SK-N-SH (cell line): ENCODE data around the gene CYSTM1. TPM values are rescaled to one million over a fixed set of nuclear protein-coding genes. Genes with fewer than 3 reads are reported as not detected.

Experiments used
- CTCF ChIA-PET: fragments of 300-600, 350-600 bp; formaldehyde crosslinking; extraction: SDS; loops from one replicate; lab custom pipeline; 2021; lab: Yijun Ruan, JAX
- POLR2A ChIA-PET: fragments of 350-600 bp; sonication (Branson Sonifier 250); formaldehyde crosslinking; extraction: SDS; loops from one replicate; lab custom pipeline; 2020; ENCODE audit warnings: antibody characterized with exemption, inconsistent platforms; lab: Yijun Ruan, JAX
- DNase-seq: peaks from one replicate; pipeline ENCODE4 v3.0.0; 2012
- H2AFZ ChIP-seq: fragments of 200-600 bp; sonication (generic); 2 replicates; pipeline ENCODE4 v1.8.1; 2016; ENCODE audit warnings: antibody characterized with exemption, mild to moderate bottlenecking, low read depth
- H3F3A ChIP-seq: fragments of 200-600 bp; sonication (generic); replicated peaks from 2 replicates; pipeline ENCODE3; 2016; ENCODE audit warnings: antibody characterized with exemption, mild to moderate bottlenecking; ENCODE audit not compliant: insufficient read depth
- H3K27ac ChIP-seq, 2 experiments: fragments of 200-500 bp in 1 of 2; fragments of 200-600 bp in 1 of 2; sonication (Bioruptor generic) in 1 of 2; sonication (generic), shearing (Covaris generic) in 1 of 2; 2 replicates each; pipeline versions ENCODE4 v1.5.1 to v1.6.1; 2014 to 2016; ENCODE audit warnings: low read depth in 2 of 2, inconsistent platforms in 1 of 2, low read length in 1 of 2, mild to moderate bottlenecking in 1 of 2, mixed read lengths in 1 of 2
- H3K27me3 ChIP-seq: fragments of 200-600 bp; sonication (generic), shearing (Covaris generic); 2 replicates; pipeline ENCODE4 v1.6.1; 2016; ENCODE audit warnings: mixed run types; ENCODE audit not compliant: insufficient read depth
- H3K36me3 ChIP-seq, 2 experiments: fragments of 200-500 bp in 1 of 2; fragments of 200-600 bp in 1 of 2; sonication (Bioruptor generic) in 1 of 2; sonication (generic) in 1 of 2; replicated peaks in 1 of 2; 2 replicates each; pipeline versions ENCODE3 to v1.5.1; 2014 to 2016; ENCODE audit warnings: low read length in 1 of 2, mild to moderate bottlenecking in 1 of 2; ENCODE audit not compliant: insufficient read depth in 2 of 2, control insufficient read depth in 1 of 2
- H3K4me1 ChIP-seq, 2 experiments: fragments of 200-500 bp in 1 of 2; fragments of 200-600 bp in 1 of 2; sonication (Bioruptor generic) in 1 of 2; sonication (generic), shearing (Covaris generic) in 1 of 2; 2 replicates each; pipeline versions ENCODE4 v1.5.1 to v1.6.1; 2014 to 2016; ENCODE audit warnings: low read depth in 1 of 2, low read length in 1 of 2, mixed run types in 1 of 2; ENCODE audit not compliant: insufficient read depth in 2 of 2, control insufficient read depth in 1 of 2
- H3K4me2 ChIP-seq: fragments of 200-600 bp; sonication (generic), shearing (Covaris generic); 2 replicates; pipeline ENCODE4 v1.6.1; 2017; ENCODE audit warnings: mixed run types
- H3K4me3 ChIP-seq, 2 experiments: fragments of 200-500 bp in 1 of 2; fragments of 200-600 bp in 1 of 2; sonication (Bioruptor generic) in 1 of 2; sonication (generic), shearing (Covaris generic) in 1 of 2; 2 replicates each; pipeline versions ENCODE4 v1.5.1 to v1.8.1; 2014 to 2016; ENCODE audit warnings: low read depth in 2 of 2, inconsistent platforms in 1 of 2, low read length in 1 of 2, mild to moderate bottlenecking in 1 of 2, mixed read lengths in 1 of 2, moderate library complexity in 1 of 2
- H3K79me2 ChIP-seq: fragments of 200-600 bp; sonication (generic); 2 replicates; pipeline ENCODE4 v1.8.1; 2017; ENCODE audit warnings: mild to moderate bottlenecking; ENCODE audit not compliant: insufficient read depth
- H3K9ac ChIP-seq: fragments of 200-600 bp; sonication (generic); 2 replicates; pipeline ENCODE4 v1.6.1; 2017; ENCODE audit warnings: mixed run types
- H3K9me2 ChIP-seq: fragments of 200-600 bp; sonication (generic); 2 replicates; pipeline ENCODE4 v1.6.1; 2017; ENCODE audit warnings: mixed run types
- H3K9me3 ChIP-seq: fragments of 200-600 bp; sonication (generic); 2 replicates; pipeline ENCODE4 v1.6.1; 2017; ENCODE audit warnings: mixed run types, mild to moderate bottlenecking, moderate library complexity
- H4K20me1 ChIP-seq: fragments of 200-600 bp; sonication (generic); 2 replicates; pipeline ENCODE4 v1.6.1; 2017; ENCODE audit warnings: mild to moderate bottlenecking, mixed run types; ENCODE audit not compliant: insufficient read depth
- CHD2 ChIP-seq: fragments of 150-350 bp; IDR thresholded peaks from 2 replicates; pipeline ENCODE4 v1.6.1; 2018; ENCODE audit warnings: low read length; ENCODE audit not compliant: partially characterized antibody
- ELF1 ChIP-seq: IDR thresholded peaks from 2 replicates; pipeline ENCODE4 v1.4.0; 2012
- EZH2phosphoT487 ChIP-seq: fragments of 200-600 bp; sonication (generic); IDR thresholded peaks from 2 replicates; pipeline ENCODE4 v1.6.1; 2017; ENCODE audit warnings: low read depth, mixed run types, mild to moderate bottlenecking, antibody characterized with exemption, moderate library complexity, borderline replicate concordance
- FOSL2 ChIP-seq: IDR thresholded peaks from 2 replicates; pipeline ENCODE4 v1.4.0; 2012; ENCODE audit warnings: low read depth, mild to moderate bottlenecking, moderate library complexity, borderline replicate concordance
- FOXJ3 ChIP-seq: sonication (generic); formaldehyde crosslinking; IDR thresholded peaks from 2 replicates; pipeline ENCODE4 v1.5.1; 2020; ENCODE audit warnings: mild to moderate bottlenecking, missing genetic modification reagents
- FOXM1 ChIP-seq: IDR thresholded peaks from 2 replicates; pipeline ENCODE4 v1.4.0; 2012; ENCODE audit warnings: low read depth, mild to moderate bottlenecking
- IRF3 ChIP-seq: fragments of 150-350 bp; IDR thresholded peaks from 2 replicates; pipeline ENCODE4 v1.6.1; 2016; ENCODE audit warnings: mild to moderate bottlenecking, low read depth, low read length
- MEF2A ChIP-seq: IDR thresholded peaks from 2 replicates; pipeline ENCODE4 v1.4.0; 2012; ENCODE audit warnings: low read depth, borderline replicate concordance
- PBX3 ChIP-seq: IDR thresholded peaks from 2 replicates; pipeline ENCODE4; 2012
- RAD21 ChIP-seq: IDR thresholded peaks from 2 replicates; pipeline ENCODE4 v1.6.1; 2012; ENCODE audit warnings: mild to moderate bottlenecking, low read length
- RCOR1 ChIP-seq: fragments of 150-350 bp; IDR thresholded peaks from 2 replicates; pipeline ENCODE4 v1.6.1; 2017; ENCODE audit warnings: antibody characterized with exemption, low read length
- RFX5 ChIP-seq: IDR thresholded peaks from 2 replicates; pipeline ENCODE4 v1.6.1; 2012; ENCODE audit warnings: mild to moderate bottlenecking, improper control_type of control experiment, low read length
- SMC3 ChIP-seq: IDR thresholded peaks from 2 replicates; pipeline ENCODE4 v1.6.1; 2012; ENCODE audit warnings: low read depth, low read length, improper control_type of control experiment
- TCF12 ChIP-seq: IDR thresholded peaks from 2 replicates; pipeline ENCODE4 v1.4.0; 2012
- TEAD4 ChIP-seq: IDR thresholded peaks from 2 replicates; pipeline ENCODE4 v1.4.0; 2012; ENCODE audit warnings: mild to moderate bottlenecking, borderline replicate concordance; ENCODE audit not compliant: insufficient read depth
- USF1 ChIP-seq: IDR thresholded peaks from 2 replicates; pipeline ENCODE4 v1.4.0; 2012; ENCODE audit warnings: low read depth, borderline replicate concordance
- YY1 ChIP-seq: IDR thresholded peaks from 2 replicates; pipeline ENCODE4 v1.4.0; 2012; ENCODE audit warnings: low read depth, mild to moderate bottlenecking
- WGBS: methylation state at CpG from one replicate; pipeline ENCODE4 v1.1.6; 2017; ENCODE audit warnings: low lambda C conversion rate; 5-methylcytosine and 5-hydroxymethylcytosine counted together
- polyA plus RNA-seq, 3 experiments: library from polyadenylated mRNA; depleted of rRNA; stranded (reverse); fragments of >200 nt; gene quantifications; 2 replicates each; pipeline ENCODE4 v1.2.3, GENCODE V29; 2012
- TF ChIP-seq, protein P1 (sequence below): IDR thresholded peaks from 2 replicates; pipeline ENCODE4 v1.6.1; 2012; ENCODE audit warnings: mild to moderate bottlenecking, low read depth, low read length, moderate library complexity
- TF ChIP-seq, protein P2 (sequence below): IDR thresholded peaks from 2 replicates; pipeline ENCODE4 v1.4.0; 2012; ENCODE audit warnings: low read depth, borderline replicate concordance
- TF ChIP-seq, protein P3 (sequence below): IDR thresholded peaks from 2 replicates; pipeline ENCODE4 v1.4.0; 2012; ENCODE audit warnings: low read depth

The CYSTM1 gene
- polyA plus RNA-seq, 1 of the 3 experiments (the other 2 are of a cell fraction): 27.1 TPM

DNA sequence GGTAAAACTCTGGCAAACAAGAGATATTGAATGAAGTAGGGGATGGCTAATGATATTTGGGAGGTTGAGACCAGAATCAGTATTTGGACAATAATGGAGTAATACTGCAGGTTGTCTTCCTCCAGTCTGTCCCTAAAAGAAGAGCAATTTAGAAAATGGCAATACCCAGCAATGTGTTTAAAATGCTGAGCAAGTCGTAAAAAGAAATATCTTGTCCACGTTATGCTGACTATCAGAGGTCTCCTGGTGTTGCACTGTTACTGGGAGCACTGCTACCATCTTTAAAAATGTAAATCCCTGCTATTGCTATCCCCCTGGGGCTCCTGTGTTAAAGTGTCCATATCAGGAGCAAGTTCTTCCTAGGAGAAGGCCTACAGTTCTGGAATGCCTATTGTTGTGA lies 10.4 kb downstream of the CYSTM1 start:
- Histone ChIP-seq H2AFZ (no peak overlapping the region), H3K27ac (no peak overlapping the region), H3K4me1 (peaks cover 16 to 30% of the 10 kb centered on the region in 2 experiments; a peak in 3 of 4 replicates), H3K9ac (no peak overlapping the region), H3K4me2 (no peak overlapping the region), H3K79me2 (no peaks in the 10 kb centered on the region), H3K27me3 (no peaks in the 10 kb centered on the region), H3K36me3 (no peaks in the 10 kb centered on the region), H3K9me3 (no peaks in the 10 kb centered on the region), H3K9me2 (no peaks in the 10 kb centered on the region), H3K4me3 (no peak overlapping the region), H4K20me1 (no peaks in the 10 kb centered on the region), H3F3A (peaks cover 4% of the 10 kb centered on the region)
- TF ChIP-seq, protein P1, sequence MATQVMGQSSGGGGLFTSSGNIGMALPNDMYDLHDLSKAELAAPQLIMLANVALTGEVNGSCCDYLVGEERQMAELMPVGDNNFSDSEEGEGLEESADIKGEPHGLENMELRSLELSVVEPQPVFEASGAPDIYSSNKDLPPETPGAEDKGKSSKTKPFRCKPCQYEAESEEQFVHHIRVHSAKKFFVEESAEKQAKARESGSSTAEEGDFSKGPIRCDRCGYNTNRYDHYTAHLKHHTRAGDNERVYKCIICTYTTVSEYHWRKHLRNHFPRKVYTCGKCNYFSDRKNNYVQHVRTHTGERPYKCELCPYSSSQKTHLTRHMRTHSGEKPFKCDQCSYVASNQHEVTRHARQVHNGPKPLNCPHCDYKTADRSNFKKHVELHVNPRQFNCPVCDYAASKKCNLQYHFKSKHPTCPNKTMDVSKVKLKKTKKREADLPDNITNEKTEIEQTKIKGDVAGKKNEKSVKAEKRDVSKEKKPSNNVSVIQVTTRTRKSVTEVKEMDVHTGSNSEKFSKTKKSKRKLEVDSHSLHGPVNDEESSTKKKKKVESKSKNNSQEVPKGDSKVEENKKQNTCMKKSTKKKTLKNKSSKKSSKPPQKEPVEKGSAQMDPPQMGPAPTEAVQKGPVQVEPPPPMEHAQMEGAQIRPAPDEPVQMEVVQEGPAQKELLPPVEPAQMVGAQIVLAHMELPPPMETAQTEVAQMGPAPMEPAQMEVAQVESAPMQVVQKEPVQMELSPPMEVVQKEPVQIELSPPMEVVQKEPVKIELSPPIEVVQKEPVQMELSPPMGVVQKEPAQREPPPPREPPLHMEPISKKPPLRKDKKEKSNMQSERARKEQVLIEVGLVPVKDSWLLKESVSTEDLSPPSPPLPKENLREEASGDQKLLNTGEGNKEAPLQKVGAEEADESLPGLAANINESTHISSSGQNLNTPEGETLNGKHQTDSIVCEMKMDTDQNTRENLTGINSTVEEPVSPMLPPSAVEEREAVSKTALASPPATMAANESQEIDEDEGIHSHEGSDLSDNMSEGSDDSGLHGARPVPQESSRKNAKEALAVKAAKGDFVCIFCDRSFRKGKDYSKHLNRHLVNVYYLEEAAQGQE: no peak
- no peak for TF ChIP-seq EZH2phosphoT487
- TF ChIP-seq PBX3: no peak
- TF ChIP-seq FOSL2: no peak
- TF ChIP-seq FOXJ3 (CRISPR knock-in tag): no peak
- TF ChIP-seq MEF2A: no peak
- no peak for TF ChIP-seq TCF12
- TF ChIP-seq IRF3: no peak
- TF ChIP-seq RAD21: no peak
- TF ChIP-seq USF1: no peak
- TF ChIP-seq YY1: no peak
- no peak for TF ChIP-seq RCOR1
- no peak for TF ChIP-seq RFX5
- TF ChIP-seq, protein P2, sequence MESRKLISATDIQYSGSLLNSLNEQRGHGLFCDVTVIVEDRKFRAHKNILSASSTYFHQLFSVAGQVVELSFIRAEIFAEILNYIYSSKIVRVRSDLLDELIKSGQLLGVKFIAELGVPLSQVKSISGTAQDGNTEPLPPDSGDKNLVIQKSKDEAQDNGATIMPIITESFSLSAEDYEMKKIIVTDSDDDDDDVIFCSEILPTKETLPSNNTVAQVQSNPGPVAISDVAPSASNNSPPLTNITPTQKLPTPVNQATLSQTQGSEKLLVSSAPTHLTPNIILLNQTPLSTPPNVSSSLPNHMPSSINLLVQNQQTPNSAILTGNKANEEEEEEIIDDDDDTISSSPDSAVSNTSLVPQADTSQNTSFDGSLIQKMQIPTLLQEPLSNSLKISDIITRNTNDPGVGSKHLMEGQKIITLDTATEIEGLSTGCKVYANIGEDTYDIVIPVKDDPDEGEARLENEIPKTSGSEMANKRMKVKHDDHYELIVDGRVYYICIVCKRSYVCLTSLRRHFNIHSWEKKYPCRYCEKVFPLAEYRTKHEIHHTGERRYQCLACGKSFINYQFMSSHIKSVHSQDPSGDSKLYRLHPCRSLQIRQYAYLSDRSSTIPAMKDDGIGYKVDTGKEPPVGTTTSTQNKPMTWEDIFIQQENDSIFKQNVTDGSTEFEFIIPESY: no peak
- TF ChIP-seq SMC3: no peak
- TF ChIP-seq, protein P3, sequence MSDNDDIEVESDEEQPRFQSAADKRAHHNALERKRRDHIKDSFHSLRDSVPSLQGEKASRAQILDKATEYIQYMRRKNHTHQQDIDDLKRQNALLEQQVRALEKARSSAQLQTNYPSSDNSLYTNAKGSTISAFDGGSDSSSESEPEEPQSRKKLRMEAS: no peak
- no peak for TF ChIP-seq FOXM1
- no peak for TF ChIP-seq CHD2
- no peak for TF ChIP-seq ELF1
- TF ChIP-seq TEAD4: no peak
- POLR2A ChIA-PET: no interaction called here
- DNase-seq: no peak
- 81% methylated on average over 2 of the region's 2 CpGs for WGBS
- CTCF ChIA-PET: no interaction called here
